NCI-H146 treated with DMSO at 0.1 percent for 48 hours (cell line): ENCODE measurements around the gene NEDD4L.
"Not testable (repeated sequence)": the region's sequence is repeated elsewhere in the genome, so short reads cannot be mapped to it uniquely, and the experiment has no call there.

Experiments used
- DNase-seq: peaks from one replicate; lab custom pipeline; 2025; ENCODE audit not compliant: unreplicated experiment; lab: John Stamatoyannopoulos, UW

NEDD4L gene

DNA sequence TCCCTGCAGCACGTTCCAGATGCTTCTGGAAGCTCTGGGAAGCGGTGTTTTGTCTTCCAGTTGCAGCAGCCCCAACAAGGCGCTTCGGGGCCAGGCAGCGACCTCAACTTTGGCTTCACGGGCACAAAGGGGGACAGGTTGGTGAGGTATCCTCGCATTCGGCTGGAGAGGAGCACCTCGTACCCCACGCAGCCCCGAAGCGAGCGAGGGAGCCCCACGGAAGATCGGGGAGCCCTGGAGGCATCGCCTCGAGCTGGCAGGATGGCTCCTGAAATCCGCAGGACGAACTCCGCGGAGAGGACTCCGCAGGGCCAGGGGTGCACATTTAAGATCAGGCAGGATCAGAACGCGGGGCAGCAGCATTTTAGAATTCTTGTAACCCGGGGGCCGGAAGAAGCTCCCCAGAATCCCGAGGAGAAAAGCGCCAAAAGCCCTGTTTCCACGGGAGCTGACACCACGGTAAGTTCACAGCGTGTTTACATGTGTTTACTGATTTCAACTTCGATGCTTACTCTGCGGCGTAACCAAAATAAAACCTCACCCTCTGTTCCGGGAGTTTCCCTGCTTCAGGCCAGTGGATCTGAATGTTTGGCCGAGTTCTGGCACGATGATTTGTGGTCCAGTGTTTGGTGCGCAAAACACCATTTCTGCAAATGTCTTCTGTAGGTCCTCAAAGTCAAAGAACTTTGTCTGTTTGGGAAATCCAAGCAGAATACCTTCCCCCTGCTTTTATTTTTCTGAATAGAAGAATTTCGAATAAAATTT lies 212.5 kb downstream of the NEDD4L start:
- no peak for DNase-seq

DNA sequence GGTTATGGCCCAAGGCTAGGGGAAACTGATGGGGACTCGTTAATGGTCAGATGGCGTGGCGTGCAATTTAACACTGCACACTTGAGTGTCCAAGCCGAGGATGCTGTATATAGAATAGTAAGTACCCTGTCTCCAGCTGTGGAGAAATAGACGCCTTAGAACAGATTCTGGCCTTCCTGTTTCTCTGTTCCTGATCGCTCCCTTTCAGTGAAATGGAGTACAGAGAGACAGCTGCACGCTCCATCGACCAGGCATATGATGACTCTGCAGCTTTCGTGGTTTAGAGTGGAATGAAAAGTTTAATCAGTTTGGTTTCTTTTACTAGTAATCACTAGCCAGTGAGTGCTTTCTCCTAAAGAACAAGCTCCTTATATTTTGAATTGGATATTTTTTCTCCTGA lies 213.4 kb downstream of the NEDD4L start:
- DNase-seq: no peak

DNA sequence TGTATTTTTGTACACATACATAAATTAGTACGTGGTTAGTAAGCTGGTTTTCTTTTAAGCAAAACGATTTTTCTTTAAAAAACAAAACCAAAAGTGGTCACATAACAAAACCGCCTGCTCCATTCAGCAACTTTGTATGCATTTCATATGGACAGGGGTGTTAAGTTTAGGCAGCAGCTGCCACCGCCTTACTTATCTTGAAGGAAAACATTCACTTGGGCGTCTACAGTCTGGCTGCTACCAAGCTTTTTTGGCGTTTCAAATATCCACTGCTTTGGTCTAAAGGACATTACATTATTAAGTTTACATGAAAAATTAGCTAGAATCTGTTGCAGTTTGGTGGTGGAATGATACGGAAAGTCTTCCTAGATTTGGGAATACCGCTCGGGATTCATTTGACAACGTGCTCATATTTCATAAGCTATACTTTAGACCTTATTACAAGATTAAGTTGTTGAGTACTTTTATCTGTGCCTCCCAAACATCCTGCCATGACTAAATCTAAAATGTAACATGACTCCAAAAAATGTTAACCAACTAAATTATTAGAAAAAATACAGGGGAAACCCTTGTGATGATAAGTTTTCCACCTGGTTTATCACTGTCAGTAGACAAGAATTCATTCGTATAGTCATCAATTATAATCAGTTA lies 214.8 kb downstream of the NEDD4L start:
- no peak for DNase-seq

DNA sequence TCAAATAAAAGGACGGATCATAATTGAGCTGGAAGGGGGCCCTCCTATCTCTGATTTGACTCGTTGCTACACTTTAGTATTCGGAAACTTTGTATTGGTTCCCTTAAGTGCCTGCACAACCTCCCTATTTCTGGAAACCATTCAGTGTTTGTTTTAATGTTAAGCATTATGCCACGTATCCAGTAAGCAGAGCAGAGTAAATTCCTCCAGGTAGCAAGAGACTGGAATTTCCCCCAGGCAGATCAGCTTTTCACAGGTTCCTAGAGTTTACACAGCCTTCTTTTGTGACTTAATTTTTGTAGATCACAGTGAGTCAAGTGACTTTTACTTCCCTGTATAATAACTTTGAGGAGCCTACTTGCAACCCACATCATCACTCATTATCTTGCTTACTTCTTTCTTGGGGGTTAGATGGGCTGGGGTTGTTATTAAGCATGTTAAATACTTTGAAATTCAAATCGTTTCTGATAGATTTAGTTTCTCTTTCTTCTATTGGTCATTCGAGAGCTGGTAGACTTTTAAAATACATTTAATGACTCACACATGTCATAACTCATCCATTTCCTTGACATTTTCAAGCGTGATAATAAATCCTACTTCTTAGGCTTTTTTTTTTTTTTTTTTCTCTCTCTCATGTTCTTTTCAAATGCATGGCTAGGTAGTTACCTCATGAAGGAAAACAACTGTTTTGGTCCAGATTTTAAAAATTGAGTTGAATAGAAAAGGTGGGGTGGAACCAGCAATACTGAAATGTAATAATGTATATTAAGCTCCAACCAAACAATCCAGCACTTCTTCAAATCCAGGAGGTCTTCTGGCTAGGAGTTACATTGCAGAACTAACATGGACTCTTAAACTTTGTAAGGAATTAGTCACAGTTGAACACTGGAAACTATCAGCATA lies 219.3 kb downstream of the NEDD4L start:
- DNase-seq: no peak

DNA sequence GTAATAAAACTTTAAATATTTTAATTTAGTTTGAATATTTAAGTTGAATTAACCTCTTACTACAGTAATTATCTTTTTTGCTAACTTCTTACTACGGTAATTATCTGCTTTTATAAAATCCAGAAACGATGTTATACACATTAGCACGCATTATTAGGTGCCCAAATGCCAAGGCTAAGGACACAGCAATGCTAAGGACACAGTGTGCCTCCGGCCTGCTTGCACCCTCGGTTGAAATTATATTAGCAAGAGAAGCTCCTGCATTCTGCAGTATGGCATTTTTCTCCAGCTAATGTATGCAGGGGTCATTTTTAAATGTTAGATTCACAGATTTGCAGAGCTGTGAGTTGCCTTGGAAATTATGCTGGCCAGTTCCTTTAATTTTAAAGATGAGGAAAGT lies 220.0 kb downstream of the NEDD4L start:
- no peak for DNase-seq

DNA sequence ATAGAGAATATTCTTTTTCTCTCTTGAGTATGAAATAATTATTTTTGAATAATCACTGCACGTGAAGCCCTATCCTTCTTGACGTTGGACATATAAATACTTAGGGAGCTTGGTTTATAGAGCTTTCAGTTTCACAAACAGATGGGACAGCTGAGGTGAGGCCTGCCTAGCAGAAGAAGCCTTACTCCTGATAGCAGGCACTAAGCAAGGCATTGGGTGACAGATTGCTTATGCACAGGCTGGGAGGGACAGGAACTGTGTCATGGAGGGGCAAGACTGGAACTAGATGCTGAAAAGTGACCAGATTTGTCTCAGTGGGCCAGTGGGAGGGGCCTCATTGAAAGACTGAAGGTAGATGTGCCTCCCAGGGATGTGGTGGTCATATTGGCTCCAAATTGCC lies 220.8 kb downstream of the NEDD4L start:
- DNase-seq: no peak

DNA sequence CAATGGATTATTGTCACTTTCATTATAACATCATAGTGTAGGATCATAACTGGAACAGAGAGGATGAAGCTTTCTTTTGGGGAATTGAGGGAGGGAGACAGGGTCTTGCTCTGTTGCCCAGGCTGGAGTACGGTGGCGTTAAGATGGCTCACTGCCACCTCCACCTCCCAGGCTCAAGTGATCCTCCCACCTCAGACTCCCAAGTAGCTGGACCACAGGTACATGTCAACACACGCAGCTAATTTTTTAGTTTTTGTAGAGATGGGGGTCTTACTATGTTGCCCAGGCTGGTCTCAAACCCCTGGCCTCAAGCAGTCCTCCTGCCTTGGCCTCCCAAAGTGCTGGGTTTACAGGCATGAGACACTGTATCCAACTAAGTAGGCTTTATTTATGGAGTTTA lies 221.5 kb downstream of the NEDD4L start:
- not testable (repeated sequence) for DNase-seq

DNA sequence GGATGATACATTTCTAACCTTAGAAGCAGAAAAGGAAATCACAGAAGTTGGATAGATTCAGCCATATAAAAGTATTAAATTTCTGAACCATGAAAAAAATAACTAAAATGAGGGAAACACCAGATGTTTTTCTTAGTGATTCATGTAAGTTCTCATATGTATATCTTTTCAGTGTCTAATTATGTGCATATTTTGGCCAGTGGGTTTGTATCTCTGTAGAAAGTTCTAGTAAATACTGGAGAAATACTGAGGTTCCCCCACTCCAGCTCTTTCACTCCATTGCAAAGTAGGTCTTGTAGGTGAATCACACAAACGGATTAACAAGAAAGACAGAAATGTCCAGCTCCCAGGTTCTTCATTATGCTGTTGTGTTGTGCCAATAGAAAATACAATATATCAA lies 222.3 kb downstream of the NEDD4L start:
- no peak for DNase-seq

DNA sequence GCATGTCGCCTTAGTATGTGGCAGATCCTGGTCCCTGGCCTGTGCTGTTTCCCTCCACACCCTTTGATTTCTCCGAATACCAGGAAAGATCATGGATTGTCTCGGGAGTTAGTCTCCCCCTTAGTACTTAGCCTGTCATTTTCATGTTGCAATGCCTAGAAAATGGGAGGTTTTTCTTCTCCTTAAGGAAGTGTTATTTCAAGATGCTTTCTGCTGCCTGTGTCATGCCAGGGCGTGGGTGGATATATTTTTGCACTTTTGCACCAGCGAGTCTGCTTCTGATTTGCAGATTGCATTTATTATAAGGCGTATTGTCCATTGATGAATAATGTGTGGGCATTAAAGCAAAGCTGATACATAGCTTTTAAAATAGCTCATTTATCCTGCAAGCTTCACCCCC lies 223.5 kb downstream of the NEDD4L start:
- no peak for DNase-seq

DNA sequence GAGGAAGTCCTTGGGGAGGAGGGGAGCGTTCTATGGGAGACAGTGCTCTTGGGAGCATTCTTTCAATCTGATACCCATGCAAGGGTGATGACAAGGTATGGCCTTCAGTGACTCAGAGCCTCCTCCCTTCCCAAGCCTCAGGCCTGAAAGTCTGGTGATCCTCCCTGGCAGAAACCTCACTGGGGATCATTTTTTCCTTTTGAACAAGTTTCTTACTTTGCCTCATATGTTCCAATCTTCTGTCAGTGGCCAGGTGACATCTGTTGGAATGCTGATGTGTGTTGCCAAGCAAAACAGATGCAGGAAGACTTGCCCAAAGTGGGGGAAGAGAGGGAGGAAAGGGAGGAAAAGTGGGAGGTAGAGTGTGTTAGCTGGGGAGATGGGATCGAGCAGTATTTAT lies 224.8 kb downstream of the NEDD4L start:
- DNase-seq: no peak

DNA sequence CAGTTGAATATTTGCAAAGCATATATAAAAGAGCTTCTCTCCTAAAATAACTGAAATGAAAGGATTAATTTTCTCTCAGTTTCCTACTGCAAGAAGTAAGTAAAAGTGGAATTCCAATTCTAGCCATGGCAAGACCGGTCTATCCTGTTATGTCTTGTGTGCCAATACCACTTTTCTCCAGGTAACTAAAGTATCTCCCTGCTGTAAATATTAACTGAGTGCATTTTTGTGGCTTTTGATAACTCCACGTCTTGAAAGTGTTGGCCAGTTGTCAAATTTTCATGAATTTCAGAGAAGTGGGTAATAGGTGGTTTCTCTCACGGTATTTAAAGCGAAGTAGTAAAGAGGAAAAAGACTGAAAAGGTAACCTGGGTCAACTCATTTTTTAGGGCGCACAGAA lies 225.9 kb downstream of the NEDD4L start:
- DNase-seq: no peak

DNA sequence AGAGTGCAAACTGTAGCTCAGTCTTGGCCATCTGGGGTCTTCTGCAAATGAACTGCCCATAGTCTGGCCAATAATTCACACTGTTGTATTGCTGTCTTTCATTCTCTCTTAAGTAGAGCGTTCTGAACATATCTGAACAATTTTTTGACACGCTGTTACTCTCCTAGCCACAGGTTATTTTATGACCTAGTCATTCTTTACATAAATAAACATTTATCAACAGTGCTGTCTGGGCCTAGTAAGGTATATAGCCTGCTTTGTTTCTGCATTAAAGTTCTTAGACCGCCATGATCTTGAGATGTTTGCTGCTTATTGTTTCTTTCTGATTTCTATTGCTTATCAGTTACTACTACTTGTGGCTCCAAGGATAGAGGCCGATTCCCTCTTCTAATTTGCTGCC lies 226.4 kb downstream of the NEDD4L start:
- no peak for DNase-seq

DNA sequence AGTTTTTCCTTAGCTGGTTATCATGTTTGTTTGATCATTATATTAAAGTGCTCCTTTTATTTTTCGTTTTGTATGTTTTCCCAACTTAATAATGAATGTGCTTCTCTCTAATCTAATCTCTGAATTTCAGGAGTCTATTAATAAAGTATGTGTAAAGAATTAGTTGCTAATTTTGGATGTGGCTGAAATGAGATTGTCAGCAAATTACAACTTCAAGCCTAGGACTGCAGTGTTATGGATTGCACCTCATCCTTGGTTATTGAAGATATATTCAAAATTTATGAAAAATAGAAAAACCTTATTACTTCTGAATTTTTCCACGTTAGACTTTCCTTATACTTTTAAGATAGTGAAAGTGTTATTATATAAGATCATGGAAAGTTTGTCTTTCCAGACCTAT lies 227.7 kb downstream of the NEDD4L start:
- no peak for DNase-seq

DNA sequence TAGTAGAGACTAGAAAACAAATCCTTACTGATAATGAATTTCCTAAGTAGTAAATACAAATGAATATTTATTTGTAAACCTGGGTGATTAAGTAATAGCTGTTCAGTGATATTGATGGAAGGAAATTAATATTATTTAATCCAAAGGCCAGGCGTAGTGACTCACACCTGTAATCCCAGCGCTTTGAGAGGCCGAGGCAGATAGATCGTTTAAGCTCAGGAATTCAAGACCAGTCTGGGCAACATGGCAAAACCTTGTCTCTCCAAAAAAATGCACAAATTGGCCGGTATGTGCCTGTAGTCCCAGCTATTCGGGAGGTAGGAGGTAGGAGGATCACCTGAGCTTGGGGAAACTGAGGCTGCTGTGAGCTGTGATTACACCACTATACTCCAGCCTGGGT lies 228.2 kb downstream of the NEDD4L start:
- DNase-seq: no peak

DNA sequence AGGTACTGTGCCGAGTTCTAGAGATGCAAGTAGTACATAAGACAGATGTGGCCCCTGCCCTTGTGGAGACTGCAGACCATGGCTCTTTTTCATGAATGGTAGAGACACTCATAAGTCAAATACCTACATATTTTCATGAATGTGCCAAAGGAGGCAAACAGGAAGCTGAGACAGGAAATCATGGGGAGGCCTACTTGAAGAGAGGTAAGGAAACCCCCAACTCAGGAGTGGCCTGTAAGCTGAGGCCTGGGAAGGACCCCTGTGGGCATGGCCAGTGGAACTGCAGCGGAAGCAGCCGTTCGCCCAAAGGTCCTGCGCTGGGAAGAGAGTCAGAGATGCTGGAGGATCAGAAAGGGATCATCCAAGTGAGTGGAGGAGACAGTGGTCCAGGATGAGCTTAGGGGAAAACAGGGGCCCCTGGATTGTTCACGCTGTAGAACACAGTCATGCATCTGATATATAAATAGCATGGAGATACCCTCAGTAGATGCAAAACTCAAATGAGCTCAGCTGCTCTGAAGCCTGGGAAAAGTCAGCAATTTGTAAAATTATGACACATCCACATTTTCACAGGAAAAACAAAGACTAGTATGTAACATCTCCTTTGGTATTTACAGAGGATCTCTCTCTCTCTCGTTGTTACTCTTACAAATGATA lies 228.9 kb downstream of the NEDD4L start:
- no peak for DNase-seq

DNA sequence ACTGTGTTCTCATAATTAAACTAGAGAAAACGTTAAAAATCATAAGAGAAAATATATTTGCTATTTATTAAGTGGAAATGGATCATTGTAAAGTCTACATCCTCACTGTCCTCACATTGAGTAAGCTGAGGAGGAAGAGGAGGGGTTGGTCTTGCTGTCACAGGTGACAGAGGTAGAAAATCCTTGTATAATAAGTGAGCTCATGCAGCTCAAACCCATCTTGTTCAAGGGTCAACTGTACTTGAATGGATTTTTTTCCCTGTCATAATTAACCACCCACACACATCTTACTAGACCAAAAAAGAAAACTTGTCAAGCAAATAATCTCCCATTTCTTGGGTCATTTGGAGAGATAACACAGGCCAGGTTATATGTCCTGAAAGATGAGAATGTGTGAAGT lies 231.2 kb downstream of the NEDD4L start:
- DNase-seq: no peak

DNA sequence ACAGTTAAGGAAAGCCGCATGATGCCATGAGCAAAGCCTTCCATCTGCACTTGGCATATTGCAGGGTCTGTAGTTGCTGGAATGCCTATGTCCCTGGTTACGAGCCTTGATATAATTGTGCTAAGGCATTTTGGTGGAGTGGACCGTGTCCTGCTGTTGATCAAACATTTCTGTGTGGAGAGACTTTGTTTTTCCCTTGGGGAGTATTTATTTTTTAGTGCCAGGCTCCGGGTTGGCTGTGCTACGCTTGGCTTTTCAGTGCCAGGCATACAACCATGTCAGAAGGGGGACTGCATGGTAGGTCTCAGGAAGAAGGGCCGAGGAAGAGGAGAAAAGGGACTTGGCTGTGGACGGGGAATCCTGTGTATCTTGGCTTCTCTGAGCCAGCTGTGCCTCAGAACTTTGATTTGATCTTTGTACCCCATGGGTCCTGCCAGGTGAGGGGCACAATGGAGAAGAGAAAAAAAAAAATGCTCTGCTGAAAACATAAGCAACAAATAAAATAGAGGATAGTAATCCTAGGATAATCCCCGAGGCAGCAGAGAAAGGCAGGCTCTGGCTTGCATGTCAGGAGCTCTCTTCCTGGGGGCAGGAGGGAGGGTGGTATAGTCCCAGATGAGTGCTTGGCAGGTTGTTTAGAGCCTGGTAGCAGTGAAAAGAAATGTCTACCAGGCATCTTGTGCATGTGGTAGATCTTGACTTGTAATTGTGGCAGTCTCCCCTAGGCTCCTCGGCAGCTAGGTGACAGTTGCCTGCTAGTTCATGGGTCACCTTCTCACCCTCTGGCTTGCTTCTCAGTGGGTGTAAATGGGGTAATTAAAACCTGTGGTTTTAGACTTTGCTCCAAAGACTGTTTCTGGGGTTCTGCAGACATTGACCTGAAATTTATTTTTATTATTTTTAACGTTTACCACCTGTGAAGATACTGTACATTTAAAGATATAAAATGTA lies 233.0 kb downstream of the NEDD4L start:
- DNase-seq: peak; percentile 24

DNA sequence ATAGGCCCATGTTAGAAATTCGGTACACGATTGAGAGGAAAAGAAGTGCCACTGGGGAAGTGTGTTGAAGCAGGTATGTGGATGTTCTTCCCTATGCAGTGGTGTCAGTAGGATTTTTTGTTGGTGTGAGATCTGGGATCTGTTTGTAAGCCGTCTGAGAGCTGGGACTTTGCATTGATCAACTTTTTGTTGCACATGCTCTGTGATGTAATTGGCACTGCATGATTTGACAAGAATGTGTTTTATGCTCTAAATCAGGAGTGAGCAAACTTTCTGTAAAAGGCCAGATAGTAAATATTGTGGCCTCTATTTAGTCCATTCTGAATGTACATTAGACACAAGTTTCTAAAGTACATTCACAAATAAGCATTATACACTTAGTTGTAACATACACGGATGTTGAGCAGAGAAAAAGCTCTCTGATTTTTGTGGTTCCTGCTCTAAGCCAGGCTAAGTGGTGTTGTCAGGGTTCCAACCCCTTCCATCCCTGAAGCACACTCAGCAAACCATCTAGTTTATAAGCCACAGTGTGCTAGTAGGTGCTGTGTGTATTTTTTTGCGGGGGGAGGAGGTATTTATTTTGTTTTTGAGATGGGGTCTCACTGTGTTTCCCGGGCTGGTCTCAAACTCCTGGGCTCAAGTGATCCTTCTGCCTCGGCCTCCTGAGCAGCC lies 235.6 kb downstream of the NEDD4L start:
- no peak for DNase-seq

DNA sequence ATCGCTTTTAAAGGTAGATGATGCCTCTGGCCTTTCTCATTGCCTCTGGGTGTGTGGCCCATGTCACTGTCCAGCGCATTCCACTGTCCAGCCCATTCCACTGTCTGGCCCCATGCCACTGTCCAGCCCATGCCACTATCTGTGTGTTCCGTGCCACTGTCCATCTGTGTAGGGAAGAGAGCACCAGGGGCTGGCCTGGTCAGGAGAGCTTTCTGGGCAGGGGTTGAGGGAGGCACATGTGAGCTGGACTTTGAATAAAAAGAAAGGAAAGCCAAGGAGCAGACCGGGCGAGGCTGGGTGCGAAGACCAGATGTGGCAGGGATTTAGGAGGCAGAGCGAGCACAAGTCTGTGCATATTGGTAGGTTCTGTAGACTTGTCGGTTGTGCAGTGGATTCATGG lies 236.2 kb downstream of the NEDD4L start:
- DNase-seq: no peak

DNA sequence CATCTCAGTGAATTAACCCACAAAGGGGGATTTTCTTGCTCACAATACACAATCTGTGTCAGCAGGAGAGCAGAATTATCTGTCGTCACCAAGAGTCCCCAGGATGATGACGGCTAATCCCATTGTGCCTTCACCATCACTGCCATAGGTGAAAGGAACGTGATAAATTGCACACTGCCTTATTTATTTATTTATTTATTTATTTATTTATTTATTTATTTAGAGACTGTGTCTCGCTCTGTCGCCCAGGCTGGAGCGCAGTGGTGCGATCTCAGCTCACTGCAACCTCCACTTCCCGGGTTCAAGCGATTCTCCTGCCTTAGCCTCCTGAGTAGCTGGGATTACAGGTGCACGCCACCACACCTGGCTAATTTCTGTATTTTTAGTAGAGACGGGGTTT lies 238.8 kb downstream of the NEDD4L start:
- not testable (repeated sequence) for DNase-seq
